ENCODE data around the gene USH1C. TPM values are rescaled to one million over a fixed set of nuclear protein-coding genes. Genes with fewer than 3 reads are reported as not detected.

Gene USH1C
- total RNA-seq, 4 donors from 2014 or later: 1.0 to 5.9 (median 3.9) TPM; not detected in 1

DNA sequence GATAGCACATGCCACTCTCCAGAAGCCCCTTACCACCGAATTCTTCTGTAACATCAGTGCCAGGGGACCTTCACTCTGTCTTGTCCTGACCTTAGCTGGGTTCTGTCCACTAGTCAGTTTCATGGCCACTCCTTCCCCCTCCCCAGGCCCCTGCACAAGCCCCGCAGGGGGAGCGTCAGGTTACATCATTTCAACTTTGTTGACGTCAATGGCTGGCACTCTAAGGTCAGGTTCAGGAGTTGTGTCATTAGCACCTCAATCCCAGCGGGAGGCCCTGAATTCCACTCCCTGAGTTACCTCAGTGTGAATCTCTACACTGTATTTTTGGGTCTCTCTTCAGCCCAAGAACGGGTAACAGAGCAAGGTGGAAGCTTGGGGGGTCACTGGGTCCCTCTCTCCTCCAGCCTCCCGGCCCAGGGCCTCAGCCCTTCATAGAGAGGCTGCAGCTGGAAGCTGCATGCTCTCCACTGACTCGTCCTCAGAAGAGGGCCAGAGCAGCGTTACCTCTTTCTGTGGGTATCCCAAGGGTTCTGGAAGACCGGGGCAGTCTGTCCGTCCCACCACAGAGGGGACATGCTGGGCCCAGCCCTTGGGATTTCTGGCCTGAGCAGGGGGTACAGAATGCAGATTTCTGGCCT, 10.3 kb downstream of the USH1C start:
- intact Hi-C loops (cut with DNase I): no loop called here
- no peaks in the 10 kb centered on the region for H3K27me3 ChIP-seq

GRCh38 chr11:17533341-17533740, 10.9 kb downstream of the USH1C start:
- no peaks in the 10 kb centered on the region for H3K27me3 ChIP-seq
- TF ChIP-seq, protein P1, sequence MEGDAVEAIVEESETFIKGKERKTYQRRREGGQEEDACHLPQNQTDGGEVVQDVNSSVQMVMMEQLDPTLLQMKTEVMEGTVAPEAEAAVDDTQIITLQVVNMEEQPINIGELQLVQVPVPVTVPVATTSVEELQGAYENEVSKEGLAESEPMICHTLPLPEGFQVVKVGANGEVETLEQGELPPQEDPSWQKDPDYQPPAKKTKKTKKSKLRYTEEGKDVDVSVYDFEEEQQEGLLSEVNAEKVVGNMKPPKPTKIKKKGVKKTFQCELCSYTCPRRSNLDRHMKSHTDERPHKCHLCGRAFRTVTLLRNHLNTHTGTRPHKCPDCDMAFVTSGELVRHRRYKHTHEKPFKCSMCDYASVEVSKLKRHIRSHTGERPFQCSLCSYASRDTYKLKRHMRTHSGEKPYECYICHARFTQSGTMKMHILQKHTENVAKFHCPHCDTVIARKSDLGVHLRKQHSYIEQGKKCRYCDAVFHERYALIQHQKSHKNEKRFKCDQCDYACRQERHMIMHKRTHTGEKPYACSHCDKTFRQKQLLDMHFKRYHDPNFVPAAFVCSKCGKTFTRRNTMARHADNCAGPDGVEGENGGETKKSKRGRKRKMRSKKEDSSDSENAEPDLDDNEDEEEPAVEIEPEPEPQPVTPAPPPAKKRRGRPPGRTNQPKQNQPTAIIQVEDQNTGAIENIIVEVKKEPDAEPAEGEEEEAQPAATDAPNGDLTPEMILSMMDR (IDR thresholded peaks at IDR 0.05): no peak
- no peak for TF ChIP-seq POLR2A (IDR thresholded peaks at IDR 0.05)
- no peaks in the 10 kb centered on the region for H3K9me3 ChIP-seq
- DNase-seq: no peak
- WGBS, 2 donors: 92 to 93% methylated on average over 6 of the region's 6 CpGs
- H3K4me1 ChIP-seq: peaks cover 0 to 9% of the 10 kb centered on the region in 2 donors
- H3K36me3 ChIP-seq: no peaks in the 10 kb centered on the region
- no peak overlapping the region for H3K27ac ChIP-seq
- intact Hi-C loops (cut with DNase I): no loop called here
- H3K4me3 ChIP-seq (replicated peaks in 1 of 3): no peak overlapping the region

More for the DNA sequence above, 10.3 kb downstream of the USH1C start:
- TF ChIP-seq, protein P1 (IDR thresholded peaks at IDR 0.05): no peak
- no peak overlapping the region for H3K4me3 ChIP-seq (replicated peaks in 1 of 3)
- WGBS, 2 donors: 75 to 80% methylated on average over 7 to 8 of the region's 11 CpGs
- H3K27ac ChIP-seq: no peak overlapping the region
- no peak for DNase-seq
- no peaks in the 10 kb centered on the region for H3K36me3 ChIP-seq
- H3K4me1 ChIP-seq: peaks cover 0 to 4% of the 10 kb centered on the region in 2 donors
- no peaks in the 10 kb centered on the region for H3K9me3 ChIP-seq

GRCh38 chr11:17532784-17533183, 11.4 kb downstream of the USH1C start:
- TF ChIP-seq, protein P1 (IDR thresholded peaks at IDR 0.05): no peak
- TF ChIP-seq POLR2A (IDR thresholded peaks at IDR 0.05): no peak
- WGBS, 2 donors: 84 to 96% methylated on average over 2 of the region's 2 CpGs
- Histone ChIP-seq H3K27me3 (no peaks in the 10 kb centered on the region), H3K9me3 (no peaks in the 10 kb centered on the region), H3K4me3 (replicated peaks in 1 of 3) (no peak overlapping the region), H3K4me1 (peaks cover 0 to 14% of the 10 kb centered on the region in 2 donors), H3K36me3 (no peaks in the 10 kb centered on the region), H3K27ac (no peak overlapping the region)
- no peak for DNase-seq
- intact Hi-C loops (cut with DNase I): no loop called here

DNA sequence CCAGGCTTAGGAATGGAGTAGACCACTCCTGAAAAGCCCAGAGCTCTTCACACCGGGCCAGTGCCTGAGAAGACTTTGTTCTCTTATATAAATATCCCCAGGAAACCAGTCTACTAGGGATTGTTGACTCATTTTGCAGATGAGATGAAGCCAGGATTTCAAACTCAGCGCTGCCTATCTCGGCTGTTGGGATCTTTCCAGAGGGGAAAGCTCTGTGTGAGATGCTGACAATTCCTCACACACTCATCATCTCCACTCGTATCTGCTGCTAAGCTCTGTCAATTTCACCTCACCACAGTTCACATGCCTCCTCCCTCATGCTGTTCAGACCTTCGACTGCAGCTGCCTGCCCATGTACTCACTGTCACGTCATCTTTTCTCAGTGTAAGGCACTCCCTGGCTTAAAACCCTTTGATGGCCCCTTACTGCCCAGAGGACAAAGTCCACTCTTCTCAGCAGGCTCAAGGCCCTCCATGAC, 12.5 kb downstream of the USH1C start:
- Histone ChIP-seq H3K27ac (no peak overlapping the region), H3K4me1 (peaks cover 0 to 23% of the 10 kb centered on the region in 2 donors), H3K4me3 (replicated peaks in 1 of 3) (no peak overlapping the region), H3K9me3 (no peaks in the 10 kb centered on the region), H3K36me3 (no peaks in the 10 kb centered on the region), H3K27me3 (no peaks in the 10 kb centered on the region)
- 72% methylated on average over 6 of the region's 6 CpGs for WGBS, 2 donors
- intact Hi-C loops (cut with DNase I): no loop called here
- no peak for DNase-seq
- TF ChIP-seq, protein P1 (IDR thresholded peaks at IDR 0.05): no peak

- H3K4me3 ChIP-seq (replicated peaks in 1 of 3): no peak overlapping the region
- H3K27ac ChIP-seq: no peak overlapping the region
- WGBS, 2 donors: 79 to 86% methylated on average over 7 to 21 of the region's 22 CpGs
- H3K27me3 ChIP-seq: no peaks in the 10 kb centered on the region
- no peak for DNase-seq
- TF ChIP-seq, protein P1 (IDR thresholded peaks at IDR 0.05): no peak
- no peak for TF ChIP-seq POLR2A (IDR thresholded peaks at IDR 0.05)
- no peaks in the 10 kb centered on the region for H3K9me3 ChIP-seq
- H3K36me3 ChIP-seq: no peaks in the 10 kb centered on the region
- intact Hi-C loops (cut with DNase I): no loop called here
- peaks cover 0 to 27% of the 10 kb centered on the region in 2 donors for H3K4me1 ChIP-seq
Observed at GRCh38 chr11:17531071-17531600, 13.1 kb downstream of the USH1C start.
